Spinal cord (tissue), 10 donors: ENCODE measurements around the gene APOE. TPM values are rescaled to one million over a fixed set of nuclear protein-coding genes. Genes with fewer than 3 reads are reported as not detected.

Experiments used
- DNase-seq, 6 donors: peaks; one replicate each; pipeline versions ENCODE4 v3.0.0 to v3.0.0-alpha.2; 2013 to 2015; ENCODE audit warnings: low spot score in 6 of 6, low read depth in 4 of 6
- H3K27ac ChIP-seq: one replicate; pipeline ENCODE4 v1.5.1; 2013; ENCODE audit warnings: low read depth, low read length, control low read depth
- H3K27me3 ChIP-seq: one replicate; pipeline ENCODE4 v1.6.1; 2013; ENCODE audit warnings: low read length; ENCODE audit not compliant: control insufficient read depth, insufficient read depth
- H3K36me3 ChIP-seq: one replicate; pipeline ENCODE4 v1.6.1; 2013; ENCODE audit warnings: low read length; ENCODE audit not compliant: control insufficient read depth, insufficient read depth
- H3K4me1 ChIP-seq: one replicate; pipeline ENCODE4 v1.6.1; 2013; ENCODE audit warnings: low read length; ENCODE audit not compliant: control insufficient read depth, insufficient read depth
- H3K4me3 ChIP-seq: one replicate; pipeline ENCODE4 v1.5.1; 2013; ENCODE audit warnings: low read depth, low read length, control low read depth
- H3K9me3 ChIP-seq: one replicate; pipeline ENCODE4 v1.6.1; 2013; ENCODE audit warnings: low read length; ENCODE audit not compliant: control insufficient read depth, insufficient read depth
- WGBS: methylation state at CpG from one replicate; pipeline ENCODE4 v1.1.5; 2013; ENCODE audit warnings: missing lambda C conversion rate; ENCODE audit not compliant: insufficient coverage; 5-methylcytosine and 5-hydroxymethylcytosine counted together
- polyA plus RNA-seq, 2 donors: library from polyadenylated mRNA; unstranded; fragments of 120-200 nt; gene quantifications; one replicate each; pipeline ENCODE4 v1.2.1, GENCODE V29; 2013; ENCODE audit not compliant: insufficient read length in 2 of 2
- total RNA-seq, 2 donors: library from RNA; depleted of rRNA in 1 of 2; stranded (reverse); fragments of 120-200 nt in 1 of 2; fragments of >200 nt in 1 of 2; gene quantifications; one replicate each; pipeline versions ENCODE4 v1.2.3 to v1.2.4, GENCODE V29; 2013 to 2014
- donor health status: healthy.

APOE gene
- total and polyA plus RNA-seq, 4 donors: 317 to 945 (median 749) TPM

DNA sequence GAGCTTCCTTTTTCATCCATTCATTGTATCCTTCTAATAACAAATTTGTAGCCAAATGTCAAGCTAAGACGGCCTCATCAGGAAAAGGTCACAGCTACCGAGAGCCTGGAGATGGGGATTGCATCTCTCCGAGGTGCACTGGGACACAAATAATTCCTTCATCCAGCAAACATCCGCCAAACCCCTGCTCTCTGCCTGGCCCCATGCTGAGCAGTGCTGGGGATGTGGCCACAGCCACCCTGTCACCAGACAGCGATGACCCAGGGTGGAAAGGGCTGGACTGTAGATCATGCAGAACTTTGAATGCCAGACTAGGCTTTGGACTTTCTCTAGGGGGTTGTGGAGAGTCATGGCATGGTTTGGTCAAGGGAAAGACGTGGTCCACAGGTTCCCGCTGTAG lies 12.7 kb upstream of the APOE start:
- Histone ChIP-seq H3K27me3 (no peaks in the 10 kb centered on the region), H3K27ac (no peak overlapping the region), H3K36me3 (peaks cover 65% of the 10 kb centered on the region), H3K9me3 (no peaks in the 10 kb centered on the region), H3K4me1 (peaks cover 20% of the 10 kb centered on the region), H3K4me3 (no peak overlapping the region)
- DNase-seq: no peak
- 90% methylated on average over 7 of the region's 7 CpGs for WGBS

DNA sequence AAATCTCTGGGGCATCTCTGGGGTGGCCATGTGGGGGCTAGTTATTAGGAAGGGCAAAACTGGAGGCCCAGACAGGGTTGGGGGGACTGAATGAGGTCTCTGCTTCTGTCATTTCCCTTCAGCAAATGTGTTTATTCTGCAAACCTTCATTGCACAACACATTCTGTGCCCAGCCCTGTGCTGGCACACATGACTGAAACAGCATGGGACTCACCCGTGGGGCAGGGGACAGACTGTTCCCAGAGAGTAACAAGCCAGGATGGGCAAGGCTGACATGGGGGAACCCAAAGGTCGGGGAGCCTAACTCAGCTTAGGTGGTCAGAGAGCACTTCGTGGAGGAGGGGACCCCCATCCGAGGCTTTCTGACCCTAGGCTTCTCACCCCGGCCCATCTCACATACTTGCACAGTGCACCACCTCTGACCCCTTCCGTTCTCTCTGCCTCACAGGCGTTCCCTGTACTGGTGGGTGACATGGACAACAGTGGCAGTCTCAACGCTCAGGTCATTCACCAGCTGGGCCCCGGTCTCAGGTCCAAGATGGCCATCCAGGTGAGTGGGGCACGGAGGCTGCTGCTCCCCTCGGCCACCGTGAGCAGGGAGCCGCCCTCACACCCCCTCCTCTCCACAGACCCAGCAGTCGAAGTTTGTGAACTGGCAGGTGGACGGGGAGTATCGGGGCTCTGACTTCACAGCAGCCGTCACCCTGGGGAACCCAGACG lies 12.1 kb upstream of the APOE start:
- WGBS: 94% methylated on average over 12 of the region's 18 CpGs
- Histone ChIP-seq H3K9me3 (no peaks in the 10 kb centered on the region), H3K27me3 (no peaks in the 10 kb centered on the region), H3K36me3 (peaks cover 65% of the 10 kb centered on the region), H3K4me1 (peaks cover 20% of the 10 kb centered on the region), H3K27ac (no peak overlapping the region), H3K4me3 (no peak overlapping the region)
- DNase-seq: no peak

DNA sequence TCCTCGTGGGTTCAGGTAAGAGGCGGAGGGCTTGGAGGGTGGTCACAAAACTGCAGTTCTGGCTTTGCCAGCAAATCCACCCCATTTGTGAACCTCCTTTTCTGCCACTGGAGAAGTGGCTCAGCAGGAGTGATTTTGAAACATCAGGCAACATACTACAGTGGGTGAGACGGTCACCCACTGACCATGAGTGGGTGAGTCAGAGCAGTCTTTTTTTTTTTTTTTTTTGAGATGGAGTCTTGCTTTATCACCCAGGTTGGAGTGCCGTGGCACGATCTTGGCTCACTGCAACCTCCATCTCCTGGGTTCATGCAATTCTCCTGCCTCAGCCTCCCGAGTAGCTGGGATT lies 11.6 kb upstream of the APOE start:
- no peak overlapping the region for H3K27ac ChIP-seq
- peaks cover 20% of the 10 kb centered on the region for H3K4me1 ChIP-seq
- no peak for DNase-seq
- H3K27me3 ChIP-seq: no peaks in the 10 kb centered on the region
- H3K9me3 ChIP-seq: no peaks in the 10 kb centered on the region
- H3K4me3 ChIP-seq: no peak overlapping the region
- WGBS: 90% methylated on average over 2 of the region's 6 CpGs
- H3K36me3 ChIP-seq: peaks cover 63% of the 10 kb centered on the region

- 91% methylated on average over 9 of the region's 9 CpGs for WGBS
- Histone ChIP-seq H3K9me3 (no peaks in the 10 kb centered on the region), H3K4me1 (peaks cover 16% of the 10 kb centered on the region), H3K36me3 (peaks cover 70% of the 10 kb centered on the region), H3K4me3 (no peak overlapping the region), H3K27ac (no peak overlapping the region), H3K27me3 (no peaks in the 10 kb centered on the region)
- no peak for DNase-seq
These were observed 10.7 kb upstream of the APOE start for GRCh38 chr19:44894946-44895345.

- no peak overlapping the region for H3K27ac ChIP-seq
- H3K36me3 ChIP-seq: peaks cover 94% of the 10 kb centered on the region
- H3K9me3 ChIP-seq: no peaks in the 10 kb centered on the region
- H3K27me3 ChIP-seq: no peaks in the 10 kb centered on the region
- 94% methylated on average over 8 of the region's 8 CpGs for WGBS
- H3K4me1 ChIP-seq: no peaks in the 10 kb centered on the region
- H3K4me3 ChIP-seq: no peak overlapping the region
- no peak for DNase-seq
These were observed 7.8 kb upstream of the APOE start for GRCh38 chr19:44897835-44898234.

DNA sequence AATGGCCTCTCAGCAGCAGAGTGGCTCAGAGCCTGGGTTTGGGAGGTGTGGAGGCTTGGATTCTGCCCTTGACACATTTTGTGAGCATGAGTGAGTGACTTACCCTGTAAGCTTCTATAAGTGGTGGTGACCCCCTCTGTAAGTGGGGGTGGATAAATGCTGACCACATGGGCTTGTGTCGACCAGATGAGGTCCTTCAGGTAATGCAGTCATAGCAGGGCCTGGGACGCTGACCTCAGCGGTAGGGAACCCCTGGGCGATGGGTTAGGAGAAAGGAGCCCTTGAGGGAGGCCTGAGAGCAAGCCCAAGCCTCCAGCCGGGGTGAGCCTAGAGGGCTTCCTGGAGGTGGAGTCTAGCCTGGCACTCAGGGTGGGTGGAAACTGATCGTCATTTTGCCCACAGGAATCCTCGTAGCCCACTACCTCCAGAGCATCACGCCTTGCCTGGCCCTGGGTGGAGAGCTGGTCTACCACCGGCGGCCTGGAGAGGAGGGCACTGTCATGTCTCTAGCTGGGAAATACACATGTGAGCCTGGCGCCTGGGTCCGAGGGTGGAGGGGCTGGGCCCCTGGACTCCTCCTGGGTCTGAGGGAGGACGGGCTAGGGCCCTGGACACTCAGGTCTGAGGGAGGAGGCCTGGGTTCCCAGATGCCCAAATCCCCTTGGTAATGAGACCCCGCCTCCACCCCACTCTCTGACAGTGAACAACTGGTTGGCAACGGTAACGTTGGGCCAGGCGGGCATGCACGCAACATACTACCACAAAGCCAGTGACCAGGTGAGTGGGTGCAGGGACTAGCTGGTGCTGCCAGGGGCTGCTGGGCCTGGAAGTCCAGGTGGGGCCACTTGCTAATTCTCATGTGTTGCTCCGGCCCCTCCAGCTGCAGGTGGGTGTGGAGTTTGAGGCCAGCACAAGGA lies 5.0 kb upstream of the APOE start:
- Histone ChIP-seq H3K4me3 (no peak overlapping the region), H3K4me1 (peaks cover 24% of the 10 kb centered on the region), H3K27me3 (peaks cover 4% of the 10 kb centered on the region), H3K9me3 (no peaks in the 10 kb centered on the region), H3K36me3 (peaks cover 73% of the 10 kb centered on the region), H3K27ac (no peak overlapping the region)
- WGBS: 97% methylated on average over 13 of the region's 19 CpGs
- DNase-seq: no peak

DNA sequence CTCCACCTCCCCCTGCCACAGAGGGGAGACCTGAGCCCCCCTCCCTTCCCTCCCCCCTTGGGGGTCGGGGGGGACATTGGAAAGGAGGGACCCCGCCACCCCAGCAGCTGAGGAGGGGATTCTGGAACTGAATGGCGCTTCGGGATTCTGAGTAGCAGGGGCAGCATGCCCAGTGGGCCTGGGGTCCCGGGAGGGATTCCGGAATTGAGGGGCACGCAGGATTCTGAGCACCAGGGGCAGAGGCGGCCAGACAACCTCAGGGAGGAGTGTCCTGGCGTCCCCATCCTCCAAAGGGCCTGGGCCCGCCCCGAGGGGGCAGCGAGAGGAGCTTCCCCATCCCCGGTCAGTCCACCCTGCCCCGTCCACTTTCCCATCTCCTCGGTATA lies 2.4 kb upstream of the APOE start:
- Histone ChIP-seq H3K27me3 (peaks cover 14% of the 10 kb centered on the region), H3K4me1 (peaks cover 44% of the 10 kb centered on the region), H3K36me3 (peaks cover 58% of the 10 kb centered on the region), H3K9me3 (no peaks in the 10 kb centered on the region), H3K4me3 (no peak overlapping the region), H3K27ac (no peak overlapping the region)
- DNase-seq: no peak
- WGBS: 79% methylated on average over 6 of the region's 15 CpGs

- H3K4me3 ChIP-seq: no peak overlapping the region
- 19% methylated on average over 21 of the region's 24 CpGs for WGBS
- H3K36me3 ChIP-seq: peaks cover 59% of the 10 kb centered on the region
- peak overlapping the region; percentile 64 for H3K27ac ChIP-seq
- H3K27me3 ChIP-seq: peaks cover 14% of the 10 kb centered on the region
- no peaks in the 10 kb centered on the region for H3K9me3 ChIP-seq
- peaks cover 44% of the 10 kb centered on the region for H3K4me1 ChIP-seq
- DNase-seq: peak in 2 of 6 donors; percentile 78 to 79
These were observed 1.8 kb upstream of the APOE start for GRCh38 chr19:44903602-44904425.

DNA sequence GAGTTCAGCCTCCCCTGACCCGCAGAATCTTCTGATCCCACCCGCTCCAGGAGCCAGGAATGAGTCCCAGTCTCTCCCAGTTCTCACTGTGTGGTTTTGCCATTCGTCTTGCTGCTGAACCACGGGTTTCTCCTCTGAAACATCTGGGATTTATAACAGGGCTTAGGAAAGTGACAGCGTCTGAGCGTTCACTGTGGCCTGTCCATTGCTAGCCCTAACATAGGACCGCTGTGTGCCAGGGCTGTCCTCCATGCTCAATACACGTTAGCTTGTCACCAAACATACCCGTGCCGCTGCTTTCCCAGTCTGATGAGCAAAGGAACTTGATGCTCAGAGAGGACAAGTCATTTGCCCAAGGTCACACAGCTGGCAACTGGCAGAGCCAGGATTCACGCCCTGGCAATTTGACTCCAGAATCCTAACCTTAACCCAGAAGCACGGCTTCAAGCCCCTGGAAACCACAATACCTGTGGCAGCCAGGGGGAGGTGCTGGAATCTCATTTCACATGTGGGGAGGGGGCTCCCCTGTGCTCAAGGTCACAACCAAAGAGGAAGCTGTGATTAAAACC lies 1.1 kb upstream of the APOE start:
- DNase-seq: no peak
- Histone ChIP-seq H3K27ac (peak overlapping the region; percentile 64), H3K27me3 (peaks cover 14% of the 10 kb centered on the region), H3K4me3 (no peak overlapping the region), H3K4me1 (peaks cover 44% of the 10 kb centered on the region), H3K36me3 (peaks cover 59% of the 10 kb centered on the region), H3K9me3 (no peaks in the 10 kb centered on the region)
- WGBS: 83% methylated on average over 9 of the region's 12 CpGs
